Activated CD8-positive, alpha-beta memory T cell treated with anti-CD3 and anti-CD28 coated beads for 1 hour (primary cell): Measurements from ENCODE around the gene RHEB.

Source experiments
- DNase-seq, 2 donors: peaks; one replicate each; pipeline ENCODE4 v3.0.0-alpha.2; 2020; ENCODE audit warnings: low read depth in 1 of 2; ENCODE audit errors: extremely low read depth in 1 of 2

Gene RHEB

DNA sequence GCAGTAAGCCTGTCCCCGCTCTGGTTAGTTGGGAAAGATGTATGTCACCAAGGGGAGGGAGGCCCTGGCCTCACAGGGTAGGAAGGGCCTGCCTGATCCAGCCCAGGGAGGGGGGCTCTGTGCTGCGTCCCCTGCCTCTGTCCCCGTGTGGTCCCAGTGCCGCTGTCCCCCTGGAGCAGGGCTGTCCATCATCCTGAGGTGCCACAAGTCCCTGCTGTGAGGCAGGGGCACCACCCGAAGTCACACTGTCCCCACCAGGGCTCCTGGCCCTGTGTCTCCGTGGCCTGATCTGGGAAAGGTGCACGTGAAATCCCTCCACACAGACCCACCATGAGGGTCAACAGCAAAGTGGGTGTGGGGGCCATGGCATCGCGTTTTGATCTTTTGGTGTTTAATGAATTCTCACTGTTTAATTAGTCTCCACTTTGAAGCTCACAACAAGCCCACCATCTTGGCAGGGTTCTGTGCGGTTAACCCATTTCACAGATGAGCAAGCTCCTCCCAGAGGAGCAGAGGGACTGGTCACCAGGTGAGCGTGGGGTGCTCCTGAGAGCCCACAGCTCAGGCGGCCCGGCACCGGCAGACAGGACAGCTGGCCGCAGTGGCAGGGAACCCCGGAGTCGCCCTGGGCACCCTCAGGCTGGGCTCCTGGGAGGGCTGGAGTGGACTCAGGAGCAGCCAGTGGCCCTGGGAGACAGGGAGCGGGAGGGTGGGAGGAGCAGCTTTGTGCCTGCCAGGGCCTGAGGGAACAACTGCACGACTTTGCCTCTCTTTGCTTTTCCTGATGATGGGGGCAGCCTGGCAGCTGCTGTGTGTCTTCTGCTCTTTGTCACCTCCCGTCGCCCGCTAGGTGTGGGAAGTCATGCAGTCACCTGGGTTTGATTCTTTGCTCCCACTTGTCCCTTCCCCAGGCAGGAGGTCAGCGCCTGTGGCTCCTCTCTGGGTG, 67.8 kb downstream of the RHEB start:
- no peak for DNase-seq

GRCh38 chr7:151451156-151451555, 68.5 kb downstream of the RHEB start:
- no peak for DNase-seq

GRCh38 chr7:151449990-151450389, 69.7 kb downstream of the RHEB start:
- DNase-seq: no peak

- peak; percentile 54 to 63 for DNase-seq
Measured at GRCh38 chr7:151448261-151449252, 71.1 kb downstream of the RHEB start.

DNA sequence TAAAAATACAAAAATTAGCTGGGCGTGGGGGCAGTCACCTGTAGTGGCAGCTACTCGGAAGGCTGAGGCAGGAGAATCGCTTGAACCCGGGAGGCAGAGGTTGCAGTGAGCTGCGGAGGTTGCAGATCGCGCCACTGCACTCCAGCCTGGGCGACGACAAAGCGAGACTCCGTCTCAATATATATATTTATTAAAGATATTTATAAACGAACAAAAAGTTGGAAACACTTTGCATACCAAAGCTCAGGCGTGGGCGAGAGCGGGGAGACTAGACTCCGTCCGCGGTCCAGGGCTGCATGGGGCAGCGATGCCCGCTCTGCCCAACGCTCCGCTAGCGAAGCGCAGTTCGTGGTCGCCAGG, 71.8 kb downstream of the RHEB start:
- DNase-seq: no peak

GRCh38 chr7:151447312-151447711, 72.4 kb downstream of the RHEB start:
- no peak for DNase-seq

DNA sequence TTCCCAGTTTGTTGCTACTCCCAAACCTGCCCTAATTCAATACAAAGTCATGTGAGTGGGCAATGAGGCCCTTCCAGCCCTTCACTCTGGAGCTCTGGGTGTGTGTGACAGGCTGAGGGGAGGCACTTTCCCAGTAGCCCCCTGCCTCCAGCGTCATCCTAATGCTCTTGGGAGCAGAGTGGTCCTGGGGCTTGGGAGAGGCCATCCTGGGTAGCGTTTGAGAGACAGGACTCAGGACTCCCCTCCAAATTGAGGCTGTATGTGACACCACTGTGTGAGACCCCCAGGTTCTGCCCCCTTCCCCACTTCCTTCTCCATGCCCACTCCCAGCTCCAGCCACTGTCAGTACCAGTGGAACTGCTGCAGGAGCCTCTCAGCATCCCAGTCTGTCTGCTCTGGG, 73.3 kb downstream of the RHEB start:
- no peak for DNase-seq

DNA sequence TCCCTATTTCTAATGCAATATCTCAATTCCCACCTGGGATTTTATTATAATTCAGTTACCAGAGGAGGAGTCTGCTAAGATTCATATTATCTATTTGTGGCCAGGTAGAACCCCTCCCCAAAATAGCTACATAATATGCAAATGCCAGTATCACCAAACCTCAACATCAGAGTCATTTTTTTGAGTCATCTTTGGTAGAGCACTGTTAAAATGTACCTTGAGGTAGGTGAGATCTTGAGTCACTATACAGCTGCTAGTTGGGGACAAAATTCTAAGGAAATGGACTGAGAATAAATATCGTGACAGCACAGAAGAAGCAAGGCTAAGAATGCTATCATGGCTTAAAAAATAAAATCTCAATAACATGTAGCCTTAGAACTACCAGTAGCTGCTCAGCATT, 75.1 kb downstream of the RHEB start:
- DNase-seq: no peak

- no peak for DNase-seq
Measured at GRCh38 chr7:151442776-151443496, 76.8 kb downstream of the RHEB start.

GRCh38 chr7:151440799-151441445, 78.8 kb downstream of the RHEB start:
- no peak for DNase-seq

DNA sequence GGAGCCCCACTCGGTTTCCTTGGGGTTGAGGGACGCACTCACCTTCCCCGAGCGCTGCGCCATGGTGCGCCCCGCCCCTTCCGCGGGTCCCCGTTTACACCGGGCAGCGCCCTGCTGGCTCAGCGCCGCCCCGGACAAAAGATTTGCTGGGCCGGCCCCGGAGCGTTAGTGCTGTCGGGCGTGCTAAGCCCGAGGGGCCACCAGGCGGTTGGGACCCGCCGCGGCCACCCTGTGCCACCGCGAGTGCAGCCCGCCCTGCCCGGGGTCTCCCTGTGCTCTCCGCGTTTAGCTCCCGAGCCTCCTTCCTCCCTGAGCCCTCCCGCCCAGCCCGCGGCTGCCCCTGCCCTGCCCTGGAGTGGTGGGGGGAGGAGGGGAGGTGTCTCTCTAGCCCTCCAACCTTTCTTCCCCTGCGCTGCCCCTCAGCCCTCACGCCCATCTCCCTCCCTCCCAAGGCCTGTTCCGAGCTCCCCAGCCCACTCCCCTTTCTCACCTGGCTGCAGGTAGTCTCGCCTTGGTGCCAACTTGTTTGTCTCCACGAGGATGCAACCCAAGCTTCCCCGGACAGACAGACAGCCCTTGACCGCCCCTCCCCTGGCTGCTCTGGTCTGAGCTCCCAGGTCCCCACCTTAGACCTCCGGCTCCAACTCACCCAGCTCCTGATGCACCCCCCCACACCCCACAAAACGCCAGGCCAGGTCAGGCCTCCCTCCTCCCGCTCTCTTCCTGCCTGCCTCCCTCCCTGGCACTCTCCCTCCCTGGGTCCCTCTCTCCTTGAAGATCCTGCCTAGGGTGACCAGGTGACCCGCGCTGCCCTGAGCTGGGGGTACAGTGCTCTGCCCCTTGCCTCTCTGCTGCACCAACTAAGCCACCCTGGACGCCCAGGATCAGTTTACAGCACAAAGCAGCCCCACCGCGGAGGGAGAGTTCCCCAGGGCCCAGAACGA, 79.6 kb downstream of the RHEB start, which contains the start of gene CRYGN:
Gene CRYGN, minus strand, starts transcription at position 287 of the 944 bp plus-strand sequence. Its CDS starts 224 bp downstream, at position 63.
- no peak for DNase-seq

DNA sequence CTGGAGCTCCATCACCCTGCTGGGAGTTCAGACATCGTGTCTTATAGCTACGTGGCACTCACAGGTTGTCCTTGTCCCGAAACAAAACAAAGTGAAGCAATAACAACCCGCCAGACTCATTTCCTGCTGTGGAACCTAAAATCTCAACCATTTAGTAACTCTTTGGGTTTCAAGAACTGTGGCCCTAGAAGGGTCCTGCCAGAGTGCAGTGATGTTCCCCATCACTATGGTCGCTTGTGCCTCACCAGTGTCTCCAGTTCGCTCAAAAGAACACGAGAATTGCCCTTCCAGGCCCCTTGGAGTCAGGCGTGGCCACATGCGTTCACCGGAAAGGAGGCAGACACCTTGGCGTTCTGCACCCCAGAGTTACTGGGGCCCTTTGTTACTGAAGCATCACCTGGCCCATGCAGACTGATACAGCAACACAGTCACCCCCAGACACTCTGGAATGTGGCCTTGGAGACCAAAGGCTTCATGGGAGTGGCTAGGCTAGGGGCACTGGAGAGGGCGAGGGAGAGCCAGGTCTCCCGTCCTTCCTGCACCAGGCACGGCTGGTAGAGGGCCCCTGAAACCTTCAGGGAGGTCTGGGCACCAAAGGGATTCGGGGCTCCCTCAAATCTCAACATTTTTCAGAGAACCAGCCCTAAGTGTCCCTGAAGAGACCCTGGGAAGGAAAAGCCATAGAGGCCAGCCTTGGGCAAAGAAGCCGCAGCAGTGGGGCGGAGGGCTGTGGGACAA, 80.7 kb downstream of the RHEB start:
- DNase-seq: no peak

DNA sequence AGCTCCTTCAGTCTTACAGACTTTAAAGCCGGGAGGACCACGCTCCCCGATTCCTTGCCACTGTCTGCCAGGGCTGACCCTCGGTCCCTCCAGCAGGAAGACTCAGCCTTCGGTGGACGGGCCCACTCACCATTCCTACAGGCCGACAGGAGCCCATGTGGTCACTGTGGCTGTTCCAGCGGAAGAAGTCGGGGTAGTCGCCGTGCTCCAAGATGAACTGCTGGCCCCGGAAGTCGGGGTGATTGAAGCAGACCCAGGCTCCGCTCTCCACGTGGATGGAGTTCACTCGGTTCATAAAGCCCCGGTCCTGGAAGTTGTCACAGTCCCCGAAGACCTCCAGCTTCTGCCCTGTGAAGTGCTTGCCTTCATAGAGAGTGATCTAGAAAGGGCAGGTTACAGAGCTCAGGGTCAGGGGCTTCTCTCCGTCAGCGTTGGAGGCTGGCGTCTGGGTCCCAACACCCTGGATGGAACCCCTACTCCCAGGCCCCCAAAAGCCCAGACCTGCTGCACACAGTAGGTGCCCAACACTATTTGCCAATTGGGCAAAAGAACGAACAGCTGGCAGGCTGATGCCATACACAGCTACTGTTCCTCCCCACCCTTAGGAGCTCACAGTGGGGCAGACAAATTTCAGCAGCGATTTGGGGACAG, 81.7 kb downstream of the RHEB start:
- no peak for DNase-seq

DNA sequence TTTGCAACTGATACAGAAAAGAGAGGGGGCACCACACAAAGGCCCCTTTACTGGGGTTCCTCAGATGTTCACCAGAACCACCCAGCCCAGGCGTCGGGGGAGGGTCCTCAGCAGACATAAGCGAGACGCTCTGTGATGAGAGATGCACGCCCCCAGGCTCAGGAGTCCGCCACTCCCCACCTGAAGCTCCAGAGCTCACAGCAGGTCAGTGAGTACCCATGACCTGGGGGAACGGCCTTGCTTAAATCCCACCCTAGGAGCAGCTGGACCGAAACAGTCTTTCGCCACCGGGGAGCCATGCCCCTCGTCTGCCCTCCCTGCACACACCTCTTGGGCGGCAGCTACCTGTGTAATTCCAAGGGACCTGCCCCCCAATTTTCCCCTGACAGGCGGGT, 82.5 kb downstream of the RHEB start:
- DNase-seq: no peak

GRCh38 chr7:151436446-151437158, 83.1 kb downstream of the RHEB start:
- no peak for DNase-seq

DNA sequence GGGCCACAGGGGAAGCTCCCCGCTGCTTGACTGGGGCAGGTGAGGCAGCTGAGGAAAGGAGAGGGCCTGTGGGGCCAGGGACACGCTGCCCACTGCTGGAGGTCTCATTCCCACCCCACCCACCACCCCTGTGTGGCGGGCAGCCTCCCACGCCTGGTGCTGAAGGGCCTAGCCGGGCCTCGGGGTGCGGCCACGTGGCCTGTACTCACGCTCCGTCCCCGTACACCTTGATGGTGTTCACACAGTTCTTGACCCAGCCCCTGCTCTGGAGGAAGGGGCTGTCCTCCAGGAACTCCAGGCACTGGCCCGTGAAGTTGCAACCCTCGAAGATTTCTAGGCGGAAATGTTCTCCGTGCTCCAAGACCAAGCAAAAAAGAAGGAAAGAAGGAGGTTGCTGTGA, 83.7 kb downstream of the RHEB start:
- no peak for DNase-seq

- no peak for DNase-seq
Measured at GRCh38 chr7:151435103-151435916, 84.4 kb downstream of the RHEB start.
